SKM-1 (cell line): ENCODE measurements around the gene SEMA3G.

ENCODE experiments used
- DNase-seq: peaks from one replicate; lab custom pipeline; 2025; ENCODE audit not compliant: unreplicated experiment; lab: John Stamatoyannopoulos, UW

SEMA3G gene

GRCh38 chr3:52454938-52455282 lies 10.0 kb upstream of the SEMA3G start:
- no peak for DNase-seq

GRCh38 chr3:52454250-52454937 lies 9.5 kb upstream of the SEMA3G start:
- no peak for DNase-seq

- no peak for DNase-seq
These were observed 8.8 kb upstream of the SEMA3G start, which contains the start of gene TNNC1 for GRCh38 chr3:52453496-52454249. Gene TNNC1, minus strand, starts transcription at chr3:52454041. Its CDS starts 26 bp downstream, at chr3:52454015.

GRCh38 chr3:52452570-52453221 lies 7.8 kb upstream of the SEMA3G start:
- DNase-seq: no peak

- DNase-seq: no peak
These were observed 7.2 kb upstream of the SEMA3G start for GRCh38 chr3:52452126-52452525.

GRCh38 chr3:52451237-52452083 lies 6.6 kb upstream of the SEMA3G start:
- no peak for DNase-seq

GRCh38 chr3:52450489-52451236 lies 5.8 kb upstream of the SEMA3G start:
- no peak for DNase-seq

- DNase-seq: no peak
These were observed 2.8 kb upstream of the SEMA3G start for GRCh38 chr3:52447512-52448355.

- peak; percentile 20 for DNase-seq
These were observed 2.0 kb upstream of the SEMA3G start for GRCh38 chr3:52446631-52447511.

- DNase-seq: no peak
These were observed 1.1 kb upstream of the SEMA3G start for GRCh38 chr3:52446042-52446441.

GRCh38 chr3:52443791-52444687 lies 864 bp downstream of the SEMA3G start:
- no peak for DNase-seq

GRCh38 chr3:52443268-52443610 lies 1.7 kb downstream of the SEMA3G start:
- no peak for DNase-seq

- DNase-seq: no peak
These were observed 2.3 kb downstream of the SEMA3G start for GRCh38 chr3:52442409-52443267.

- DNase-seq: no peak
These were observed 3.1 kb downstream of the SEMA3G start for GRCh38 chr3:52441772-52442332.

- DNase-seq: no peak
These were observed 3.7 kb downstream of the SEMA3G start for GRCh38 chr3:52441091-52441771.

GRCh38 chr3:52440671-52441070 lies 4.2 kb downstream of the SEMA3G start:
- DNase-seq: no peak
